C4-2B (cell line): ENCODE results near the gene RUNX3.

ENCODE experiments used
- H3K27ac ChIP-seq: fragments of 450-650 bp; 2 replicates; pipeline ENCODE4 v1.5.1; 2017
- CTCF ChIP-seq: fragments of 450-650 bp; conservative IDR thresholded peaks from 2 replicates; pipeline ENCODE4 v1.5.1; 2017; ENCODE audit warnings: mild to moderate bottlenecking
- ZFX ChIP-seq: fragments of 450-650 bp; IDR thresholded peaks from 2 replicates; pipeline ENCODE4 v1.6.1; 2017

Gene RUNX3

DNA sequence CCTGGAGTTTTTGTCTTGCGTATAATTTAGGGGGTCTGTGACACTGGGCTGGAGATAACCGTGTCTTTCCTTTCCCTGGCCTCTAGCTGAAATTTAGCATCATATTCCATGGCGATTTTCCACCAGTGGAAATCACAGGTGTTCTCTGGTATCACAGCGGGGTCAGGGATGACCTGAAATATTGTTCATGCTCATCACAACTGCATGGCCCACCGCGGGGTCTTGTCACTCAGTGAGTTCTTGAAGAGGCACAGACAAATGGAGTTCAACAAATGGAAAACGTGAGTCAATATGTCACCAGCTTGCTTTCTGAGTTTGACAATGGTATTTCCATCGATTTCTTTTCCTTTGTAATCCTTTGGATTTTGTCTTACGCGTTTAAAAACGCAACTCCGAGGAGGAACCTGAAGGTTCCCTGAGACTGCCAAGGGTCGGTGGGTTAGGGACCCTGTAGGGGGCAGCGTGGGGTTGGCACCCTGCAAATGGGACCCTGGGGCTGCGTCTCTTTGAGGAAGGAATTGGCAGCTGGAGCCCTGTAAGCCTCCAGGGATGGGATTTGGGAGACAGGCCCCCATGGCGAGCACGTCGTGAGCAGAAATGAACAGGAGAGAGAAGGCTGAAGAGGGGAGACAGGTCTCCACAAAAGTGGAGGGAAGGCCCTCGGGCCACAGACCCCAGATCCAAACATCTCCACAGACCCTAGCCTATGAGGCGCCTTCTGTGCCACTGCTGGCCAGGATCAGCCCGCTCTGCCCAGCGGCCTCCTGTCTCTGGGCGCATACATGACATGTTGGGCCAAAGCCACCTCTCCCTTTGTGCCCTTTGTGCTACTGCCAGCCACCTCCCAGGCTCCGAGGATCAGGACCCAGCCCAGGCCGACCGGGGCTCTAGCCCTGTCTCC lies 32.1 kb upstream of the RUNX3 start:
- H3K27ac ChIP-seq: no peak overlapping the region
- TF ChIP-seq CTCF (no peak), ZFX (no peak)

GRCh38 chr1:24961334-24961733 lies 31.3 kb upstream of the RUNX3 start:
- TF ChIP-seq ZFX (no peak), CTCF (no peak)
- H3K27ac ChIP-seq: no peak overlapping the region

DNA sequence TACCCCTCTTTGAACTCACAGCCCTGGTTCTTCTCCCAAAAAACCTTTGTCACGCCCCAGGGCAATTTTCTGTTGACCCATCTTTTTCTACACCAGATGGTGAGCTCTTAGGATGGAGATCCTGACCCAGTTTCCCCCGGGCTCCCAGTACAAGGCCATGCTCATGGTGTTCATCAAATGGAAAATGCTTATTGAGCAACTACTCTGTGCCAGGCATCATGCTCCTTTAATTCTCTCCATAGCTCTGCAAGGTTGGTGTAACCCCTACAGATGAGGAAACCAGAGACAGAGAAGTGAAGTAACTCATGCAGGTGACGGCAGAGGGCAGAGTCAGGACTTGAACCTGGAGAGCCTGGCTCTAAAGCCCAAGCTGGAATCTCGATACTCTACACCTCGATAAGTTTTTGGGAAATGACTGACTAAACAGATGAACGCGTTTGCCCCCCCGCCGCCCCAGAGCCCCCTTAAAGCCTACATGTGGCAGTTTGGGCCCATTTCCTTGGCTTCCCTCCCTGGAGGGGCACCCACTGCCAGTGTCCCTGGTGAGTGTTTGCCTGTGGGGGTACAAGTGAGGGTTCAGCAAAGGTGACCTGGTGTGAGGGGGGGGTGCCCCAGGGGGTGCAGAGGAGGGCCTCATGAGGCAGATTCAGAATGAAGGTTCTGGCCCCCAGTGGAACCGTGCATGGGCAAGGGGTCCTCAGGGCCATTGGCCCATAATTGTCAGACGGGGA lies 30.2 kb upstream of the RUNX3 start:
- TF ChIP-seq ZFX (no peak), CTCF (no peak)
- H3K27ac ChIP-seq: no peak overlapping the region

GRCh38 chr1:24959623-24959975 lies 29.5 kb upstream of the RUNX3 start:
- no peak for TF ChIP-seq ZFX
- TF ChIP-seq CTCF: no peak
- H3K27ac ChIP-seq: no peak overlapping the region

DNA sequence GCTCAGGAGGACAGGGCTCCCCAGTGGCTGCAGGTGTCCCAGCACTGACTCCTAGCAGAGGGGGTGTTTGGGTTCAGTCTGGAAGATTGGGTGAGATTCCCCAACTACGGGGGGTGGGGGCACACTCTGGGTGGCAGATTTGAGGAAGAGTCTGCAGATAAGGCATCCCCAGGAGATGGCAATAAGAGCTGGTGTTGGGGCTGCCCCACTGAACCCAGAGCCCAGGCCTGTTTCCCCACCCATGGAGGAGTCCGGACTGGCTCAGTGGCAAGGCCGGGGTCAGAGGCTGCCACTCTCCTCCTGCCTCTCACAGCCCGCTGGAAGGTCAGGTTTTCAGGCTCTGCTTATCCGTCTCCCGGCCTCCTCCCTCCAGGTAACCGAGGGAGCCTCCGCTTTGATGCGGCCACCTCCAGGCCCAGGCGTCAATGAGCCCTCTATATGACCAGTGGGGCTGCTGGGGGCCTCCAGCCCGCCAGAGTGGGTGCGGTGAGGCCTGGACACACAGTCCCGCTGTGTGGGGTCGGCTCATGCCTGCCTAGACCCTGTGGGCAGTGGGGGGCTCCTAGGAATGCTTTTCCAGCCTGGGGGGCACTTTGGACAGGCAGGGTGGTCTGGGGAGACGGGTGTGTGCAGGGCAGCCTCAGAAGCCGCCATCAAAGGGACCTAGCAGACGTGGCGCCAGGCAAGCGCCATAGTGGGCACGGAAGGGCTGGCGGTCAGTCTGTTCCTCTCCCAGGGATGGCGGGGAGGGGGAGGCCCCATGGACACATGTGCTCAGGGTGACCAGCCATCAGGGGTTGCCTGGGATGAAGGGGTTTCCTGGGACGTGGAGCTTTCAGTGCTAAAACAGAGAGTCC lies 28.9 kb upstream of the RUNX3 start:
- no peak for TF ChIP-seq CTCF
- TF ChIP-seq ZFX: no peak
- no peak overlapping the region for H3K27ac ChIP-seq

DNA sequence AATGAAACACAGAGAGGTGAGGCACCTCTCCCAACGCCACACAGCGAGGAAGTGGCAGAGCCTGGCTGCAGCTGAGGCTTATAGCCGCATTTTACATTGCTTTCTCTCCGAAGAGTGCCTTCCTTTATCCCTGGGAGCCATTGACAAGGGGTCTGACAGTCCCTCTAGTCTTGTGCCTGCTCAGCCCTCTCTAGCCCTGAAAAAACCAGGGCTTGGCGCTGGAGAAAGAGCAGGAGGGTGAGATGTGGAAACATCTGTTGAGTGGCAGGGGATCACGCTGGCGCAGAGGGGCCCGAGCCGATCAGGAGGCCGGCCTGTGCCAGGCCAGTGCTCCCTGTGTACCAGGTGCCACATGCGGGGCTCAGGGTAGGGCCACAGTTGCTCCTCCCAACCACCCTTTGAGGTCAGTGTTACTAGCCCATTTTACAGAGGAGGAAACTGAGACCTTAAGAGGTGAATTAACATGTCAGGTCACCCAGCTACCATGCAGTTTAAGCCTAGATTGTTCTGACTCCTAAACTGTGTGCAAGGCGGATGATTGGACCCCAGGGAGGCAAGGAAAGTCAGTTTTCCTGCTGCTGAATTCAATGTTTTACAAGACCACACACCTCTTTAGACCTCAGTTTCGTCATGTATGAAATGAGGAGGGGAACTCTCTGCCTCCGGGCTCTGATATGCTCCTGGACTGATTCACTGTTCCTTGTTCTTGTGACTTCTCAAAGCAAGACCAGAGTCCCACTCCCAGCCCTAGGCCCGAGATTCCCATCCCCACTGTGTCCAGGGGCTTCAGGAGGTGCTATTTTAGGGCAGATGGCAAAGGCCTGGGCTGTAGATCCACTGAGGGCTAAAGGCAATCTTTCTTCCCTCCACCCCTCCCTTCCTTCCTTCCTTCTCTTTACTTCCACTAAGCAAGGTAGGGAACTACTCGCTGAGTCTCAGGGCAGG lies 28.0 kb upstream of the RUNX3 start:
- H3K27ac ChIP-seq: no peak overlapping the region
- TF ChIP-seq CTCF (no peak), ZFX (no peak)
